T47D (cell line): Measurements from ENCODE around the gene ACOD1.
A peak's percentile ranks its signal among the peaks of the same experiment; 100 is the strongest.

Experiments
- DNase-seq, 2 experiments: peaks; one replicate each; pipeline versions ENCODE4 v3.0.0 to v3.0.0-alpha.2; 2011 to 2012; ENCODE audit warnings: low read depth in 1 of 2, low spot score in 1 of 2
- JUND ChIP-seq: IDR thresholded peaks from 2 replicates; pipeline ENCODE4 v1.6.1; 2012; ENCODE audit warnings: low read depth
- in situ Hi-C: cut with HindIII; loops from 2 replicates; pipeline ENCODE4 v1.10.0; 2016; ENCODE audit warnings: low sequenced_read_pairs, low pct_unique_long_range_greater_than_20kb

The ACOD1 gene

DNA sequence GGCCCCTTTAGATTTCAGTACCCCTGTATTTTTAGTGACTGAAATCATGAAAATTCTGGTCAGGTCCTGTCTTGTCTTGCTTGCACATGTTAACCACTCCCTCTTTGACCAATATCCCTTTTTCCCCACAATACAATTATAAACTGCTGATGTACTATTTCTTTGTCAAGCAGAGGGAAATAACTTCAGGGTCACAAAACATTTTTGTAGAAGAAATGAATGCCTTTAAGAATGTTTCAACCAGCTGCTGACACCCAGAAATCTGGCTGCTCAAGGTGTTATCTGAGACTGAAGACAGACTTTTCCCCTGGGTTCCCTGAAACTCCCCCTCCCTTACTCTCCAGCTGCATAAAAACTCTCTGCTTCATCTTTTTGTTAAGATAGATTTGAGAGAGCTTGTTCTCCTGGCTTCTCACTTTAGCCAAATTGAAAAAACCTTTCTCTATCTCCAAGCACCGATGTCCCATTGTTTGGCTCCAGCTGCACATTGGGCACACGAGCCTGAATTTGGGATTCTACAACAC is 18.4 kb upstream of the ACOD1 start:
- in situ Hi-C loops: no loop called here
- DNase-seq: no peak
- no peak for TF ChIP-seq JUND

DNA sequence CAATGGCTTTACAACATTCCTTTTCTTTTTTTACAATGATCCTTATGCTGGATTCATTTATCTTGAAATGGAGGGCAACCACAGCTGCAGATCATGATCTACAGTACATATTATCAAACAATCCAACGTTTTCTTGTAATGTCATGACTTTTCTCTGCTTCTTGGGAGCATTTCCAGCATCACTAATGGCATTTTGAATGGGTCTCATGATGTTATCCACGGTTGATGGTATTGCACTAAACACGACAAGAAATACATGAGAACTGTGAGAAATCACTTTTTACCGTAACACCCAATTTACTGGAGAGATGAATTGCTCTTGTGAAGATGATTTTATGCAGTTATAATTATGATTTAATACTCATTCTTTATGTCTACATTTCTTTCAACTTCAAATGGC is 16.2 kb upstream of the ACOD1 start:
- DNase-seq: no peak
- TF ChIP-seq JUND: no peak
- in situ Hi-C loops: no loop called here

DNA sequence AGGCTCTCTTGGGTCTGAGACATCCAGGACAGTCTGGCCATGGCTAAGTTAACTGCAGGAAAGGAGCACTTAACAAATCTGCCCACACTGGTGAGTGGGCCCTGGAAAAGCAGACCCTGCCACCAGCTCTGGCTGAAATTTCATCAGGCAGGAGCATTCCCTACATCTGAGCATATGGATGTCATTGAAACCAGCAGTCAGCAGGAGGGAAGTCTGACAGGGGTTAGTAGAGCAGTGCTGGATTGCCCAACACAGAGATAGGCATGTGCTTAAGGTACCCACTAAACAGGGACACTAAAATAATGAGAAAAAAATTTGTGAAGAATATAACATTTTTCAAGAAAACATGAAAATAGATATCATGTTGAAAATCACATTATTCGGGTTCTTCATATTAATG is 13.6 kb upstream of the ACOD1 start:
- TF ChIP-seq JUND: no peak
- DNase-seq: no peak

DNA sequence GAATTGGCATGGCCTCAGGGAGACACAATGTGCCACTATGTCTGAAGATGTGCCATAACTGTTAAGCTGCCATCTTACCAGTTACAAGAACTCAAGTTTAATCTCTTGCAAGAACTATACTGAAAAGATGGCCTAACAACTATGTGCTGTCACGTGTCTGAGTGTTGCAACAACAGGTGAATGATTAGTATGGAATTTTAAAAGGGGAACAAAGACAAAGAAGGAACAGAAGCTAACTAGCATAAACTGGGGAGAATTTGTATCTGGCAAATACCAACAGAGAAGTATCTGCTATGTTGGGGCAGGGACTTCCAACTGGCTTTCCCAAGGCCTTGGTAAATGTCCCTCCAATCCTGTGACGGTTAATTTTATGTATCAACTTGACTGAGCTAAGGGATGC is 11.5 kb upstream of the ACOD1 start:
- no peak for TF ChIP-seq JUND
- DNase-seq: no peak
- in situ Hi-C loops: no loop called here

More for the DNA sequence above, 13.6 kb upstream of the ACOD1 start:
- in situ Hi-C loops: no loop called here

DNA sequence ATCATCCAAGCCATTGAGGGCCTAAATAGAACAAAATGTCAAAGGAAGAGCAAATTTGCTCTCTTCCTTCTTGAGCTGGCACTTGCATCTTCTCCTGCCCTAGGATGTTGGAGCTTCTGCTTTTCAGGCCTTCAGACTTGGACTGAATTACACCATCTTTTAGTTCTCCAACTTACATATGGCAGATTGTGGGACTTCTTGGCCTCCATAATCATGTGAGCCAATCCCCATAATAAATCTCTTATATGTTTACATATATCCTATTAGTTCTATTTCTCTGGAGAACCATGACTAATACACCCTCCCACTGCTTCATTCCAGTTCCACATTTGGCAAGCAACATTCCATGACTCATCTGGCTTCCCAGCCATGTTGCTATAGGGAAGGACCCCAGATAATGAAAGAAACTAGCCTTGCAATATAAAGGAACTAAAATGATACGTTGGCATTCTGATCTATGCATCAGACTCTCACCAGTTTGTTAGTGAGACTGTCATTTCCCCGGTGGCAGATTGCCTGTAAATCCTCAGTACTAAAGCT is 11.0 kb upstream of the ACOD1 start:
- no peak for DNase-seq
- no peak for TF ChIP-seq JUND
- in situ Hi-C loops: no loop called here

DNA sequence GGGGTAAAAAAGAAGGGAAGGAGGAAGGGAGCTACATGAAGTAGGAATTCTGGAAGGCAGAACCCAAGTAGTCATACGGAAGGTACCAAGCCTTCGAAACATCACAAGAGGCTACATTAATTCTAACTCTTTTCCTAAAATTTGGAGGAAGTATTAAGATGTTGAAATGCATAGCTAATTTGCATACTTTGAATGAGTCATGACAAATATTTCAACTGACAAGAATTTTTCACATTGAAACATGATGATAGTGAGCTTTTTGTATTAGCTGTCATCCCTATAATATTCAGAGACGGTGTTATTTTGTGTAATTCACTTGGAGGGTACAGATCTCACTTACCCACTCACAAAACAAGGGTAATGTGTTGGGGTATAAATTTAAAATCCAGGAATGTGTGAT is 9.1 kb upstream of the ACOD1 start:
- DNase-seq: no peak
- in situ Hi-C loops: no loop called here
- no peak for TF ChIP-seq JUND

DNA sequence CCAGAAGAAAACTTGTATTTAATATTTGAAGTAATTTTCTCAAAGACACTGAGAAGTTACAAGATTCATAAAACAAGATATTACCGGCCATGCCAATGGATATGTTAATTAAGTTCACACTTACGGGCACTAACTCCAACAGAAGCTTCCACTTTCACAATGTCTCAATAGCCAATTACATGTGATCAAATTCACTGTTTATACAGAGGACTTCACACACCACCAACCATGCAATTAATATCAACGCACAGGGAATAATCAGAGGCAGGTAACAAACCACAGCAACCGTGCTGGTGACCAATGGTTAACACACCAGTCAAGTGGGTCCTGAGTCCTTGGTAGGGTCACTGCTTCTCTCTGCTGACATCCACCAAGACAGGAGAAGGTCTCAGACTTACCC is 5.9 kb upstream of the ACOD1 start:
- no peak for DNase-seq
- no peak for TF ChIP-seq JUND
- in situ Hi-C loops: no loop called here

DNA sequence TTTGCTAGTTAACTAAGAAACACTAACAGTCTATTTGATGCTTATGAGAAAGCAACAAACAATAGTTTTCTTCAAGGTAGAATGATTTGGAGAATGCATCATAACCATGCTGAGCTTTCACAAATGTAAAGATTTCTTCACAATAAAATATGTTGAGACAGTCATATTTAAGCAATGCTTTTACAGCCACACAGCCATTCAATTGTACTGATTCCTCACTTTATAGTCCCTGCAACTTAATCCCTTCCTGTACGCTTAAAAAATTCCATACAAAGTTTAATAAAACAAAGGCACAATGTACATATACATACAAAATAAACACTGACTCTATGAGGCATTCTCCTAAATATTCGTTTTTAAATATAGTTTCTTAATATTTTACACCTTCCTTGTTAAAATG is 4.7 kb upstream of the ACOD1 start:
- in situ Hi-C loops: no loop called here
- no peak for DNase-seq
- no peak for TF ChIP-seq JUND

DNA sequence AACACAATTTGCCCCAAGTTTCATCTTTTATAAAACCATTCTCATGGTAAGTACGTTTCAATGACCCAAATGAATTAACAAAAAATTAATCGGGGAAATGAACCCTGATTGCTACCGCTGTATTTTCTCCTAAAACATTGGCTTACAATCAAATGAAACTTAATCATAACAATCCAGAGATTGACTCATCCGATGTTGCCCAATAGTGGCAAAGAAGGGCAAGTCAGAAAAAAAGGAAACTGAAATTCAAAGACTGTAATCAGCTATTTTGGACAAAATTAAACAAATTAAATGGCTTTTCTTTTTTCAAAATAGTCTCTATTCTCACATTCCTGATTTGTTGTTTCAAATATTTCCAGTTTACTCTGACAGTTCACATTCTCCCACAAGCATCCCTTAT is 3.9 kb upstream of the ACOD1 start:
- DNase-seq: no peak
- in situ Hi-C loops: no loop called here
- no peak for TF ChIP-seq JUND

DNA sequence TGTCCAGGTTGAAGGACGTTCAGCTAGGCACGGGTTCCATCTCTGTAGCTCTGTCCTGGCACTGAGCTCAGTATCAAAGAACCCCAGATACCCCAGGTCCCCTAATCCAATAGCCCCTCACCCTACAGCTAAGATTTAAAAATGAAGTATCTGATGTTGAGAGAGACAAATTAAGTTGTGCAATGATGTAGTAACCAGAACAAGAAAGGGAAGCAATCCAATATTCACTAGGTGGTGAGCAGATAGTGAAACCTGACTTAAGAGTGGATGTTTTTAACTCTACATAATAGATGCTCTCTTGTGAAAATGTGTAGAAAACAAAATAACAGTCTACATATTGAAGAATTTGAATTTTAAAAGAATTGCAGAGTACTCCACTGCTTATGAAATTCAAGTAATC is 1.8 kb downstream of the ACOD1 start:
- TF ChIP-seq JUND: no peak
- DNase-seq: no peak
- in situ Hi-C loops: no loop called here

DNA sequence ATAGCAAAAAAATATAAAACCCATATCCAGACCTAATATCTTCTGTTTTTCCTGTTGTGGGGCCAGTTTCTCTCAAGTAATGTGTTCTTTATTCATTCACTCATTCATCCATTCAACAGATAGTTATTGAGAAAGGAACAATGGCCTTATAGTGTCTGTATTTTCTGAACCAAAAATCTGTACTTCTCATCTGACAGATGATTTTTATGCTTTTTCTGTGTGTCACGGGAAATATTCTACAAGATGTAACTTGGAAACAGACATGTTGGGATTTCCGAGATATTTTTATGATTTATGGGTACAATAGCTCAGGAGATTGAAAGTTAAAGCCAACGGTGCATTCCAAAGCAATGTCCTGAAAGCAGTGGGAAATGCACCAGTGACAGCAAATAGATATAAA is 5.7 kb downstream of the ACOD1 start:
- TF ChIP-seq JUND: no peak
- no peak for DNase-seq
- in situ Hi-C loops: no loop called here

DNA sequence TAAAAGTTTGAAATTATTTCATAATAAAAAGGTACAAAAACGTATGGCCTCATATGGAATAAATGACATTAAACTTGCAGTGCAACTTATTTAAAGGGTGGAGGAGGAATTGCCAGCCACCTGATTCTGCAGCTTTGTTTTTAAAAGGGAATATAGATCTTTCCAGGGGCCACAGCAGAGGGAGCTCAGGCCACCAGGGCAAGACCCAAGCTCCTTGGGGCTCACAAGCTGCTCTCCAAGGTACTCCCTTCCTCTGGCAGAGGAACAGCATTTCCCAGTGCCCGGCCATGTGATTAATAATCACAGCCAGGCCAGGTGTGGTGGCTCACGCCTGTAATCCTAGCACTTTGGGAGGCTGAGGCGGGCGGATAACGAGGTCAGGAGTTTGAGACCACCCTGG is 6.2 kb downstream of the ACOD1 start:
- TF ChIP-seq JUND: no peak
- in situ Hi-C loops: no loop called here

DNA sequence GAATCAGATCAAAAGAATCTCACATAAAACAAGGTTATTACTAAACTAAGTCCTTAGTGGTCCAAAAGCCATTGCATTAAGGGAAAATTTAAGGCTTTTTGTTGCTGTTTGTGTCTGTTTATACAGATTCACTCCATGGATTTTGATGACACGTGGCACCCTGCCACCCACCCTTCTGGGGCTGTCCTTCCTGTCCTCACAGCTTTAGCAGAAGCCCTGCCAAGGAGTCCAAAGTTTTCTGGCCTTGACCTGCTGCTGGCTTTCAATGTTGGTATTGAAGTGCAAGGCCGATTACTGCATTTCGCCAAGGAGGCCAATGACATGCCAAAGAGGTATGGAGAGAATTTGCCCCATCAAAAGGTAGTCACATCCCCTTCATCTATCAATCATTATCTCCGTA is 6.9 kb downstream of the ACOD1 start:
- no peak for TF ChIP-seq JUND
- DNase-seq: no peak
- in situ Hi-C loops: no loop called here

More for the DNA sequence above, 6.2 kb downstream of the ACOD1 start:
- peak in 1 of 2 experiments; percentile 26 for DNase-seq

DNA sequence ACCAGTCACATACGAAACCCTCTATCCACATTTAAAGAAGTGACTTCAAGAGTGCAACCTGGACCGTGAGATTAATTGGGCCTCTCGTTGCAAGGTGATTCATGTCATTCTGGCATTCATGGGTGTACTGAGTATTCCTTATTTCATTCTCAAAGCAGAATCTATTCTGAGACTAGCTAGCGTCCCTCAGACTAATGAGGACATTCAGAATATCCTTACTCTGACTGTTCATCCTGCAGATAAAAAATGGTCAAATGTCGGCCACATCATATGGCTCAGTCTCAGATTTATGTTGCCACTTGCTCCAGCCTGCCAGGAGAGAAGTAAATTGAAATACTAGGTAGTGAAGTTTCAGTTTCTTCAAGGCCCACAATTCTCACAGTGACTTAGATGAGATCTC is 7.3 kb downstream of the ACOD1 start:
- in situ Hi-C loops: no loop called here
- no peak for DNase-seq
- TF ChIP-seq JUND: no peak
